Measurements from ENCODE around the gene CFI. TPM values are rescaled to one million over a fixed set of nuclear protein-coding genes. Genes with fewer than 3 reads are reported as not detected.

Gene CFI
- total and polyA plus RNA-seq, 9 of the 15 experiments (the other 6 are each of a cell fraction or from before 2014, with no cell fraction given): 0.30 to 8.4 (median 0.95) TPM

DNA sequence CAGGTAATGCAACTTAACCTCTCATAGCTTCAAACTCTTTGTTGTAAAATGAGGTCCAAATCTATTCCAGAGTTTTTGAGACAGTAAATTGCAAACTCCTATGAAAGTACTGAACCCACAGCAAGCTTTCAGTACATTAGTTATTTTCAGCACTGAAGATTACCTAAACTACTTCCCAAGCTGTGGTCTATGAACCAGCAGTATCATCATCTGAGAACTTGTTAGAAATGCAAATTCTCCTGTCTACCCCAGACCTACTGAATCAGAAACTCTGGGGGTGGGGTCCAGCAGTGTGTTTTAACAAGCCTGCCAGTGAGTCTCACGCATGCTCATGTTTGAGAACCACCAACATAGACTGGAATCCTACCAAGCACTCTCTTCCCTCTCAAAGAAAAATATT is 92.8 kb downstream of the CFI start (continued):
- TF ChIP-seq, protein P1, sequence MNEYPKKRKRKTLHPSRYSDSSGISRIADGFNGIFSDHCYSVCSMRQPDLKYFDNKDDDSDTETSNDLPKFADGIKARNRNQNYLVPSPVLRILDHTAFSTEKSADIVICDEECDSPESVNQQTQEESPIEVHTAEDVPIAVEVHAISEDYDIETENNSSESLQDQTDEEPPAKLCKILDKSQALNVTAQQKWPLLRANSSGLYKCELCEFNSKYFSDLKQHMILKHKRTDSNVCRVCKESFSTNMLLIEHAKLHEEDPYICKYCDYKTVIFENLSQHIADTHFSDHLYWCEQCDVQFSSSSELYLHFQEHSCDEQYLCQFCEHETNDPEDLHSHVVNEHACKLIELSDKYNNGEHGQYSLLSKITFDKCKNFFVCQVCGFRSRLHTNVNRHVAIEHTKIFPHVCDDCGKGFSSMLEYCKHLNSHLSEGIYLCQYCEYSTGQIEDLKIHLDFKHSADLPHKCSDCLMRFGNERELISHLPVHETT (CRISPR knock-in tag; conservative IDR thresholded peaks at IDR 0.05 in 1 of 2, IDR thresholded peaks at IDR 0.05 in 1 of 2): no peak
- no peak for TF ChIP-seq MAFK (IDR thresholded peaks at IDR 0.05; ENCODE audit: low read length)
- no peak for TF ChIP-seq GATAD2A (IDR thresholded peaks at IDR 0.05)

DNA sequence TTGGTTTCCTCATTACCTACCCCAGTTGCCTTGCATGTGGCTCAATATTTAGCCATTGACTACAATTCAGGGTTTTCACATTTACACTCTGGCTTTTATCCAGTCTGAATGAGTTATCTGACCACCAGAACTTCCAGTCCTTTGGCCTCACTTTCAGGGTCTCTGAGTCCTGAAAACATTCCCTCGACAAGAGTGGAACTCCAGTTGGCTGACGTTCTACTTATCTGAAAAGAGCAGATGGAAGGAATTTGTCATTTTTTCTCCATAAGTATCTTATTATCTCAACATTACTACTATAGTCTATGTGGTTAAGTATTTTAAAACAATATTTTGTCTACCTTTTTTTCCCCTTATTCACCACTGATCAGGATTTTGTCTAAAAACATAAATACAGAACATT is 93.4 kb downstream of the CFI start:
- in situ Hi-C loops (cut with MboI): no loop called here
- peak in 1 of 4 experiments; percentile 49 for DNase-seq (ENCODE audit: extremely low read depth in 1 of 4, low spot score in 3 of 4)
- no peak for TF ChIP-seq TEAD1 (CRISPR knock-in tag; IDR thresholded peaks at IDR 0.05)
- TF ChIP-seq ZNF263 (CRISPR knock-in tag; IDR thresholded peaks at IDR 0.05; ENCODE audit: borderline replicate concordance): no peak
- TF ChIP-seq TCF3 (CRISPR knock-in tag; IDR thresholded peaks at IDR 0.05): peak; percentile 63
- no peak for TF ChIP-seq ILF3 (IDR thresholded peaks at IDR 0.05; ENCODE audit: borderline replicate concordance)
- TF ChIP-seq, protein P2, sequence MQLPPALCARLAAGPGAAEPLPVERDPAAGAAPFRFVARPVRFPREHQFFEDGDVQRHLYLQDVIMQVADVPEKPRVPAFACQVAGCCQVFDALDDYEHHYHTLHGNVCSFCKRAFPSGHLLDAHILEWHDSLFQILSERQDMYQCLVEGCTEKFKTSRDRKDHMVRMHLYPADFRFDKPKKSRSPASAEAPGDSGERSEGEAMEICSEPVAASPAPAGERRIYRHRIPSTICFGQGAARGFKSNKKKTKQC (CRISPR knock-in tag; IDR thresholded peaks at IDR 0.05): no peak
- TF ChIP-seq TAL1 (IDR thresholded peaks at IDR 0.05): peak; percentile 38
- TF ChIP-seq, protein P3, sequence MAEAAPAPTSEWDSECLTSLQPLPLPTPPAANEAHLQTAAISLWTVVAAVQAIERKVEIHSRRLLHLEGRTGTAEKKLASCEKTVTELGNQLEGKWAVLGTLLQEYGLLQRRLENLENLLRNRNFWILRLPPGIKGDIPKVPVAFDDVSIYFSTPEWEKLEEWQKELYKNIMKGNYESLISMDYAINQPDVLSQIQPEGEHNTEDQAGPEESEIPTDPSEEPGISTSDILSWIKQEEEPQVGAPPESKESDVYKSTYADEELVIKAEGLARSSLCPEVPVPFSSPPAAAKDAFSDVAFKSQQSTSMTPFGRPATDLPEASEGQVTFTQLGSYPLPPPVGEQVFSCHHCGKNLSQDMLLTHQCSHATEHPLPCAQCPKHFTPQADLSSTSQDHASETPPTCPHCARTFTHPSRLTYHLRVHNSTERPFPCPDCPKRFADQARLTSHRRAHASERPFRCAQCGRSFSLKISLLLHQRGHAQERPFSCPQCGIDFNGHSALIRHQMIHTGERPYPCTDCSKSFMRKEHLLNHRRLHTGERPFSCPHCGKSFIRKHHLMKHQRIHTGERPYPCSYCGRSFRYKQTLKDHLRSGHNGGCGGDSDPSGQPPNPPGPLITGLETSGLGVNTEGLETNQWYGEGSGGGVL (CRISPR knock-in tag; IDR thresholded peaks at IDR 0.05): no peak
- TF ChIP-seq ZNF316 (IDR thresholded peaks at IDR 0.05): no peak
- no peak for TF ChIP-seq ZNF124 (CRISPR knock-in tag; IDR thresholded peaks at IDR 0.05)
- no peak for TF ChIP-seq CCNT2 (IDR thresholded peaks at IDR 0.05; ENCODE audit: borderline replicate concordance, extremely low read depth, insufficient read length, low read depth, low read length)
- TF ChIP-seq ARID1B (IDR thresholded peaks at IDR 0.05): peak; percentile 68
- TF ChIP-seq, protein P4, sequence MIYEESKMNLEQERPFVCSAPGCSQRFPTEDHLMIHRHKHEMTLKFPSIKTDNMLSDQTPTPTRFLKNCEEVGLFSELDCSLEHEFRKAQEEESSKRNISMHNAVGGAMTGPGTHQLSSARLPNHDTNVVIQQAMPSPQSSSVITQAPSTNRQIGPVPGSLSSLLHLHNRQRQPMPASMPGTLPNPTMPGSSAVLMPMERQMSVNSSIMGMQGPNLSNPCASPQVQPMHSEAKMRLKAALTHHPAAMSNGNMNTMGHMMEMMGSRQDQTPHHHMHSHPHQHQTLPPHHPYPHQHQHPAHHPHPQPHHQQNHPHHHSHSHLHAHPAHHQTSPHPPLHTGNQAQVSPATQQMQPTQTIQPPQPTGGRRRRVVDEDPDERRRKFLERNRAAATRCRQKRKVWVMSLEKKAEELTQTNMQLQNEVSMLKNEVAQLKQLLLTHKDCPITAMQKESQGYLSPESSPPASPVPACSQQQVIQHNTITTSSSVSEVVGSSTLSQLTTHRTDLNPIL (CRISPR knock-in tag; IDR thresholded peaks at IDR 0.05): no peak
- no peak for TF ChIP-seq FOXA3 (CRISPR knock-in tag; conservative IDR thresholded peaks at IDR 0.05 in 1 of 2, IDR thresholded peaks at IDR 0.05 in 1 of 2)

More for the DNA sequence above, 93.4 kb downstream of the CFI start:
- 0 out of 4 replicates have a peak overlapping the region, but pooled peaks of 1 of the 2 experiments have one; percentile 7 for H3K9ac ChIP-seq (ENCODE audit: insufficient read depth in 1 of 2, low read depth in 2 of 2, low read length in 2 of 2)
- H3K79me2 ChIP-seq (ENCODE audit: control insufficient read depth, insufficient read depth, low read length): no peaks in the 10 kb centered on the region
- ATAC-seq (no peak; the same call in 1 of the 3 replicates), FAIRE-seq (no peak)
- H3K4me2 ChIP-seq (ENCODE audit: insufficient read depth, low read length): peak overlapping the region; percentile 9; the same call in 1 of the 2 replicates
- H3K36me3 ChIP-seq (ENCODE audit: control insufficient read depth, insufficient read depth, low read length): peaks cover 54% of the 10 kb centered on the region
- no peak overlapping the region for H3K4me3 ChIP-seq
- H4K20me1 ChIP-seq (replicated peaks; ENCODE audit: control insufficient read depth, insufficient read depth, low read length): no peaks in the 10 kb centered on the region
- H3K4me1 ChIP-seq (replicated peaks in 1 of 2; ENCODE audit: control insufficient read depth in 2 of 2, insufficient read depth in 2 of 2, low read length in 2 of 2): peaks cover 5 to 18% of the 10 kb centered on the region in 2 experiments; a peak in 4 of 5 replicates
- ChIA-PET POLR2A (no interaction called here), CTCF (ENCODE audit: low intra/inter-chr PET ratio) (interaction anchor here (0.6 kb wide), 1 partner anchor 95 kb away, joined by 3 read pairs; no protein-coding TSS in a partner anchor)
- 0% methylated on average over 2 of the region's 2 CpGs for WGBS (ENCODE audit: insufficient coverage, low coverage, missing lambda C conversion rate)
- no peak overlapping the region for H2AFZ ChIP-seq (ENCODE audit: low read depth, low read length)
- no TSS peak for BruUV-seq (replicated peaks)
- no peaks in the 10 kb centered on the region for H3K27me3 ChIP-seq (ENCODE audit: control insufficient read depth in 2 of 2, insufficient read depth in 2 of 2, low read length in 2 of 2)
- H3K9me1 ChIP-seq (ENCODE audit: control insufficient read depth, insufficient read depth, low read length): no peaks in the 10 kb centered on the region
- intact Hi-C loops (cut with micrococcal nuclease): loop anchor here (10.0 kb wide), 1 partner anchor 266 kb away; no protein-coding TSS in a partner anchor
- H3K9me3 ChIP-seq (replicated peaks; ENCODE audit: control insufficient read depth, insufficient read depth, low read depth, low read length): no peaks in the 10 kb centered on the region
- peak overlapping the region; percentile 35; the same call in 1 of the 3 replicates for H3K27ac ChIP-seq (ENCODE audit: extremely low read depth, low read depth, low read length)

Data from K562 (cell line).